Measurements from ENCODE around the gene ZNF471.

- TF ChIP-seq EZH2 (IDR thresholded peaks at IDR 0.05; ENCODE audit: insufficient read depth, poor library complexity, severe bottlenecking) (no peak), EZH2phosphoT487 (IDR thresholded peaks at IDR 0.05; ENCODE audit: insufficient read depth, low read depth) (no peak)
Observed at GRCh38 chr19:56547535-56547934, 39.9 kb downstream of the ZNF471 start.
